IPS DF 4.7 (cell line): ENCODE measurements around the gene GPC6.

Experiments
- DNase-seq: peaks from one replicate; pipeline ENCODE4 v3.0.0-alpha.2; 2013; ENCODE audit warnings: low spot score; ENCODE audit errors: extremely low read depth

Gene GPC6

GRCh38 chr13:94313926-94314325, 1087.3 kb downstream of the GPC6 start:
- DNase-seq = no peak

GRCh38 chr13:94315188-94315587, 1088.6 kb downstream of the GPC6 start:
- DNase-seq = no peak

GRCh38 chr13:94317063-94317491, 1090.5 kb downstream of the GPC6 start:
- DNase-seq = no peak

- DNase-seq = no peak
These were observed 1091.8 kb downstream of the GPC6 start for GRCh38 chr13:94318418-94318817.

GRCh38 chr13:94319501-94319900, 1092.9 kb downstream of the GPC6 start:
- DNase-seq = no peak

GRCh38 chr13:94322925-94323763, 1096.5 kb downstream of the GPC6 start:
- DNase-seq = no peak

- no peak for DNase-seq
These were observed 1097.5 kb downstream of the GPC6 start for GRCh38 chr13:94323764-94324758.

GRCh38 chr13:94324767-94325540, 1098.3 kb downstream of the GPC6 start:
- DNase-seq = no peak

GRCh38 chr13:94325650-94326049, 1099.0 kb downstream of the GPC6 start:
- DNase-seq = no peak

GRCh38 chr13:94327318-94327717, 1100.7 kb downstream of the GPC6 start:
- no peak for DNase-seq

GRCh38 chr13:94328381-94329041, 1101.9 kb downstream of the GPC6 start:
- DNase-seq = no peak

- no peak for DNase-seq
These were observed 1102.7 kb downstream of the GPC6 start for GRCh38 chr13:94329277-94329676.

- DNase-seq = no peak
These were observed 1103.3 kb downstream of the GPC6 start for GRCh38 chr13:94329754-94330551.

GRCh38 chr13:94330552-94331071, 1104.0 kb downstream of the GPC6 start:
- DNase-seq = no peak

- DNase-seq = no peak
These were observed 1104.7 kb downstream of the GPC6 start for GRCh38 chr13:94331281-94331680.

- DNase-seq = no peak
These were observed 1105.9 kb downstream of the GPC6 start for GRCh38 chr13:94332359-94333096.

GRCh38 chr13:94333131-94333820, 1106.7 kb downstream of the GPC6 start:
- DNase-seq = no peak

- DNase-seq = no peak
These were observed 1109.3 kb downstream of the GPC6 start for GRCh38 chr13:94335761-94336526.
